CD14-positive monocyte (primary cell): ENCODE results near the gene PXDC1. TPM values are rescaled to one million over a fixed set of nuclear protein-coding genes. Genes with fewer than 3 reads are reported as not detected.

Source experiments
- DNase-seq, 3 donors: peaks; one replicate each; pipeline ENCODE4 v3.0.0-alpha.2; 2011 to 2022
- H2AFZ ChIP-seq: 2 replicates; pipeline ENCODE4 v1.6.0; 2012; ENCODE audit warnings: mild to moderate bottlenecking, low read depth, low read length, inconsistent platforms; ENCODE audit not compliant: insufficient read depth, poor library complexity, severe bottlenecking
- H3K27ac ChIP-seq, 2 donors: 1 replicate in 1 of 2; 2 replicates in 1 of 2; pipeline ENCODE4 v1.5.1; 2012 to 2013; ENCODE audit warnings: low read length in 2 of 2, control low read depth in 1 of 2, inconsistent platforms in 1 of 2, low read depth in 1 of 2, mild to moderate bottlenecking in 1 of 2
- H3K27me3 ChIP-seq, 2 donors: one replicate each; pipeline versions ENCODE4 v1.6.0 to v1.6.1; 2011 to 2013; ENCODE audit warnings: low read length in 2 of 2; ENCODE audit not compliant: control insufficient read depth in 2 of 2, insufficient read depth in 2 of 2
- H3K36me3 ChIP-seq, 2 donors: replicated peaks in 1 of 2; 1 replicate in 1 of 2; 2 replicates in 1 of 2; pipeline versions ENCODE4 v1.5.1 to v1.6.1; 2012 to 2013; ENCODE audit warnings: low read length in 2 of 2, control low read depth in 1 of 2, inconsistent platforms in 1 of 2, mild to moderate bottlenecking in 1 of 2; ENCODE audit not compliant: insufficient read depth in 2 of 2, control insufficient read depth in 1 of 2
- H3K4me1 ChIP-seq, 2 donors: 1 replicate in 1 of 2; 2 replicates in 1 of 2; pipeline versions ENCODE4 v1.5.1 to v1.6.1; 2012 to 2013; ENCODE audit warnings: low read length in 2 of 2, control low read depth in 1 of 2, inconsistent platforms in 1 of 2, mild to moderate bottlenecking in 1 of 2, moderate library complexity in 1 of 2; ENCODE audit not compliant: insufficient read depth in 2 of 2, control insufficient read depth in 1 of 2
- H3K4me2 ChIP-seq: replicated peaks from 2 replicates; pipeline ENCODE3; 2012; ENCODE audit warnings: low read length, moderate library complexity, mild to moderate bottlenecking; ENCODE audit not compliant: poor library complexity, severe bottlenecking; ENCODE audit errors: extremely low read depth
- H3K4me3 ChIP-seq, 3 experiments: fragments of 200-600 bp in 1 of 3; sonication (generic) in 1 of 3; replicated peaks in 1 of 3; 1 replicate in 2 of 3; 2 replicates in 1 of 3; pipeline ENCODE4 v1.5.1; 2011 to 2013; ENCODE audit warnings: low read length in 3 of 3, mild to moderate bottlenecking in 3 of 3, control low read depth in 2 of 3, low read depth in 2 of 3, inconsistent platforms in 1 of 3, moderate library complexity in 1 of 3
- H3K79me2 ChIP-seq: 2 replicates; pipeline ENCODE4 v1.6.0; 2012; ENCODE audit warnings: mild to moderate bottlenecking, control low read depth, inconsistent platforms, low read length, moderate library complexity; ENCODE audit not compliant: insufficient read depth
- H3K9ac ChIP-seq: 2 replicates; pipeline ENCODE4 v1.6.0; 2017; ENCODE audit warnings: low read length, mild to moderate bottlenecking; ENCODE audit not compliant: insufficient read depth, poor library complexity, severe bottlenecking
- H3K9me3 ChIP-seq, 2 donors: replicated peaks in 1 of 2; 1 replicate in 1 of 2; 2 replicates in 1 of 2; pipeline versions ENCODE4 v1.5.1 to v1.6.1; 2012 to 2013; ENCODE audit warnings: low read length in 2 of 2, control low read depth in 1 of 2; ENCODE audit not compliant: control insufficient read depth in 1 of 2, insufficient read depth in 1 of 2
- H4K20me1 ChIP-seq: 2 replicates; pipeline ENCODE4 v1.6.0; 2012; ENCODE audit warnings: mild to moderate bottlenecking, low read length, control low read depth, moderate library complexity; ENCODE audit not compliant: insufficient read depth
- H3K27ac Mint-ChIP-seq, 7 donors: one replicate each; pipeline ENCODE4 v1.8.0; 2020; ENCODE audit warnings: mild to moderate bottlenecking in 7 of 7, mixed read lengths in 7 of 7, moderate library complexity in 6 of 7, inconsistent platforms in 2 of 7
- H3K27me3 Mint-ChIP-seq, 3 donors: one replicate each; pipeline ENCODE4 v1.8.0; 2021 to 2022; ENCODE audit warnings: low read depth in 3 of 3, mild to moderate bottlenecking in 3 of 3, mixed read lengths in 3 of 3, moderate library complexity in 3 of 3, inconsistent platforms in 1 of 3
- H3K36me3 Mint-ChIP-seq, 2 donors: one replicate each; pipeline ENCODE4 v1.8.0; 2020; ENCODE audit warnings: mixed read lengths in 2 of 2, inconsistent platforms in 1 of 2, mild to moderate bottlenecking in 1 of 2
- H3K4me1 Mint-ChIP-seq: one replicate; pipeline ENCODE4 v1.8.0; 2020; ENCODE audit warnings: mild to moderate bottlenecking, mixed read lengths
- H3K4me3 Mint-ChIP-seq, 2 donors: one replicate each; pipeline ENCODE4 v1.8.0; 2020; ENCODE audit warnings: mild to moderate bottlenecking in 2 of 2, mixed read lengths in 2 of 2, moderate library complexity in 1 of 2
- H3K9me3 Mint-ChIP-seq, 7 donors: one replicate each; pipeline ENCODE4 v1.8.0; 2020 to 2022; ENCODE audit warnings: mixed read lengths in 7 of 7, mild to moderate bottlenecking in 6 of 7, moderate library complexity in 6 of 7, inconsistent platforms in 2 of 7
- WGBS: methylation state at CpG from one replicate; pipeline ENCODE4 v1.1.5; 2013; ENCODE audit warnings: missing lambda C conversion rate; ENCODE audit not compliant: insufficient coverage; 5-methylcytosine and 5-hydroxymethylcytosine counted together
- intact Hi-C, 2 donors: fragments of 100-400 bp; cut with micrococcal nuclease; formaldehyde crosslinking; loops; one replicate each; pipeline versions ENCODE4 v1.15.0 to v1.15.1; 2023
- polyA plus RNA-seq, 3 donors: library from polyadenylated mRNA; depleted of rRNA in 1 of 3; unstranded in 2 of 3; stranded (reverse) in 1 of 3; fragments of 300-500 nt in 2 of 3; fragments of >200 nt in 1 of 3; fragmentation: Illumina TruSeq in 2 of 3; gene quantifications; 1 replicate in 2 of 3; 2 replicates in 1 of 3; pipeline ENCODE4 v1.2.3, GENCODE V29; 2012 to 2021
- TF ChIP-seq, protein P1 (sequence below): fragments of 200-600 bp; IDR thresholded peaks from one replicate; pipeline ENCODE4 v1.8.0; 2022; ENCODE audit warnings: antibody characterized with exemption, mild to moderate bottlenecking

Gene PXDC1
- polyA plus RNA-seq, 3 donors = 0.48 to 0.92 (median 0.55) TPM

DNA sequence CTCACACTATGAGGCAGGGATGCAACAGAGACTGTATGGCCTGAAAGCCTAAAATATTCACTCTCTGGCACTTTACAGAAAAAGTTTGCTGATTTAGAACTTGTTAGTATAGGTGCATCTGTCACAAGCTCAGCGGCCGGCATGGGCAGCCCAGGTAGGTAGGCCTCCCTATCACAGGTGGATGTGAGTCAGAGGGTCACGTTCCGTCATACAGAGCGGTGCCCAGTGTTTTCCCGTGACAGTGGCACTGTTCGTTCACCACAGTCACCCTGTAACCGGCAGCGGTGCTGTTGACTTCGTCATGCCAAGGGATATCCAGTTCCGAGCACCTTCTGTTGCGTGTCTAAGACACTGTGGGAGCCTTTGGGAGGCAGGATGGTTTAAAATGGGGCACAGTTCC lies 32.9 kb upstream of the PXDC1 start:
- 95% methylated on average over 11 of the region's 12 CpGs for WGBS
- Histone ChIP-seq H3K27me3 (no peaks in the 10 kb centered on the region), H3K9me3 (no peaks in the 10 kb centered on the region), H3K27ac (no peak overlapping the region), H3K4me3 (no peak overlapping the region), H3K9ac (no peak overlapping the region), H2AFZ (no peak overlapping the region), H4K20me1 (no peaks in the 10 kb centered on the region), H3K4me2 (no peak overlapping the region), H3K36me3 (no peaks in the 10 kb centered on the region), H3K79me2 (no peaks in the 10 kb centered on the region), H3K4me1 (no peaks in the 10 kb centered on the region)
- TF ChIP-seq, protein P1, sequence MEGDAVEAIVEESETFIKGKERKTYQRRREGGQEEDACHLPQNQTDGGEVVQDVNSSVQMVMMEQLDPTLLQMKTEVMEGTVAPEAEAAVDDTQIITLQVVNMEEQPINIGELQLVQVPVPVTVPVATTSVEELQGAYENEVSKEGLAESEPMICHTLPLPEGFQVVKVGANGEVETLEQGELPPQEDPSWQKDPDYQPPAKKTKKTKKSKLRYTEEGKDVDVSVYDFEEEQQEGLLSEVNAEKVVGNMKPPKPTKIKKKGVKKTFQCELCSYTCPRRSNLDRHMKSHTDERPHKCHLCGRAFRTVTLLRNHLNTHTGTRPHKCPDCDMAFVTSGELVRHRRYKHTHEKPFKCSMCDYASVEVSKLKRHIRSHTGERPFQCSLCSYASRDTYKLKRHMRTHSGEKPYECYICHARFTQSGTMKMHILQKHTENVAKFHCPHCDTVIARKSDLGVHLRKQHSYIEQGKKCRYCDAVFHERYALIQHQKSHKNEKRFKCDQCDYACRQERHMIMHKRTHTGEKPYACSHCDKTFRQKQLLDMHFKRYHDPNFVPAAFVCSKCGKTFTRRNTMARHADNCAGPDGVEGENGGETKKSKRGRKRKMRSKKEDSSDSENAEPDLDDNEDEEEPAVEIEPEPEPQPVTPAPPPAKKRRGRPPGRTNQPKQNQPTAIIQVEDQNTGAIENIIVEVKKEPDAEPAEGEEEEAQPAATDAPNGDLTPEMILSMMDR = no peak
- Mint-ChIP-seq H3K36me3 (no peaks in the 10 kb centered on the region), H3K4me1 (no peaks in the 10 kb centered on the region), H3K9me3 (peaks cover 0 to 2% (median 0%) of the 10 kb centered on the region in 7 donors), H3K4me3 (no peak overlapping the region), H3K27me3 (peaks cover 0 to 4% (median 2%) of the 10 kb centered on the region in 3 donors), H3K27ac (no peak overlapping the region)
- DNase-seq = no peak
- intact Hi-C loops = no loop called here

DNA sequence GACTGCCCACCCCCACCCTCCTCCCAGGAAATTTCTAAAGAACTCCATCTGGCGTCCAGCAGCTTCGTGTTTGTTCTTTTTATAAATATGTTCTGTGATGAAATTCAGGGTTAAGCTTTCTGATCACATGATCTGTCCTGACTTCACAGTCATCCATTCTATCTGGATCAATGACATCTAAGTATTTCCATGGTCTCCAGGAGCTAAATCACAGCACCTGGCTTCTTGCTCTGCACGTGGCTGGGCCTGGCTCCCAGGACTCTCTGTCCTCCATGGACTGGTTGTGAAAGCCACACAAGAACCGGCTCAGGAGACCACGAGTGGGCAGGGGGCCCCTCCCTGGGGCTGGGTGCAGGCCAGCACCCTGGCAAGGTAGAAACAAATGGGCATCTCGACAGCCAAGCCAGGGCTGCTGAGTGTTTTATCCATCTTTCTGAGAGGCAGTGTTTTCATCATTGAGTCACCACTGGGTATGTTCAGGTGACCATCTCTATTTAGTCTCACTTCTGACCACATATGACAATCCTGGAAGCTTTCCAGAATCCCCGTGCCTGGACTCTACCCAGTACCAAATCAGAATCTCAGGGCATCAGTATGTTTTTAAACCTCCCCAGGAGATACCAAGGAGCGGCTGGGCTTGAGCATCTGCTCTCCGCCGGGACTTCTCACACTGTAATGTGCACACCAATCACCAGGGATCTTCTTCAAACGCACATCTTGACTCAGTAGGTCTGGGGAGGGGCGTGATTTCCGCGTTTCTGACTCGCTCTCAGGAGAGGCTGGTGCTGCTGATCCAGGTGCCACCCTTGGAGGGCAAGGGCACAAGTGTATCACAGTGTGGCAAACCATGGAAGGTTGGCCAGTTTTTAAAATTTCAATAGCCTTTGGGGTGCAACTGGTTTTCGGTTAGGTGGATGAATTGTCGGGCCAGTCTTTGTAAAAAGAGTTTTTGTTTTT lies 31.6 kb upstream of the PXDC1 start:
- H3K4me2 ChIP-seq = no peak overlapping the region
- TF ChIP-seq, protein P1 = no peak
- Mint-ChIP-seq H3K9me3 (peaks cover 0 to 2% (median 0%) of the 10 kb centered on the region in 7 donors), H3K4me3 (no peak overlapping the region), H3K27ac (no peak overlapping the region), H3K27me3 (peaks cover 0 to 4% (median 2%) of the 10 kb centered on the region in 3 donors), H3K36me3 (no peaks in the 10 kb centered on the region), H3K4me1 (no peaks in the 10 kb centered on the region)
- H3K9ac ChIP-seq = no peak overlapping the region
- no peak overlapping the region for H2AFZ ChIP-seq
- 82% methylated on average over 8 of the region's 17 CpGs for WGBS
- no peaks in the 10 kb centered on the region for H4K20me1 ChIP-seq
- intact Hi-C loops = no loop called here
- no peak for DNase-seq
- H3K79me2 ChIP-seq = no peaks in the 10 kb centered on the region
- H3K9me3 ChIP-seq = no peaks in the 10 kb centered on the region
- no peaks in the 10 kb centered on the region for H3K4me1 ChIP-seq
- H3K27ac ChIP-seq = no peak overlapping the region
- H3K27me3 ChIP-seq = no peaks in the 10 kb centered on the region
- H3K4me3 ChIP-seq = no peak overlapping the region
- H3K36me3 ChIP-seq = no peaks in the 10 kb centered on the region
